Endothelial cell (in vitro differentiated cells): Measurements from ENCODE around the gene PHOX2A. TPM values are rescaled to one million over a fixed set of nuclear protein-coding genes. Genes with fewer than 3 reads are reported as not detected.

Experiments
- DNase-seq: peaks from one replicate; pipeline ENCODE4 v3.0.0; 2021; ENCODE audit warnings: low spot score
- H3K27ac Mint-ChIP-seq: one replicate; pipeline ENCODE4 v1.8.0; 2021; ENCODE audit warnings: mixed read lengths, inconsistent platforms; ENCODE audit not compliant: unreplicated experiment
- H3K27me3 Mint-ChIP-seq: one replicate; pipeline ENCODE4 v1.8.0; 2021; ENCODE audit warnings: mild to moderate bottlenecking, moderate library complexity, mixed read lengths, inconsistent platforms; ENCODE audit not compliant: unreplicated experiment
- H3K36me3 Mint-ChIP-seq: one replicate; pipeline ENCODE4 v1.8.0; 2021; ENCODE audit warnings: mild to moderate bottlenecking, low read depth, mixed read lengths, inconsistent platforms; ENCODE audit not compliant: unreplicated experiment
- H3K4me1 Mint-ChIP-seq: one replicate; pipeline ENCODE4 v1.8.0; 2021; ENCODE audit warnings: mild to moderate bottlenecking, mixed read lengths, inconsistent platforms; ENCODE audit not compliant: unreplicated experiment
- H3K4me3 Mint-ChIP-seq: one replicate; pipeline ENCODE4 v1.8.0; 2021; ENCODE audit warnings: mild to moderate bottlenecking, mixed read lengths, inconsistent platforms; ENCODE audit not compliant: unreplicated experiment
- H3K9me3 Mint-ChIP-seq: one replicate; pipeline ENCODE4 v1.8.0; 2021; ENCODE audit warnings: mixed read lengths, inconsistent platforms; ENCODE audit not compliant: unreplicated experiment
- CTCF ChIP-seq: fragments of 200-600 bp; sonication (generic); IDR thresholded peaks from one replicate; pipeline ENCODE4 v1.5.0; 2021; ENCODE audit warnings: antibody characterized with exemption; ENCODE audit not compliant: unreplicated experiment
- total RNA-seq: library from RNA; stranded (reverse); fragmentation: NEBNext Ultra II Directional; extraction: Animal tissue kit (Norgen Biotek cat#: 25700); gene quantifications from one replicate; pipeline ENCODE4 v1.2.1, GENCODE V29; 2021; ENCODE audit not compliant: unreplicated experiment

The PHOX2A gene
- total RNA-seq, 1 donor from 2014 or later, result not detected

GRCh38 chr11:72240461-72241290 is 3.3 kb downstream of the PHOX2A start:
- no peak for TF ChIP-seq CTCF
- DNase-seq, result no peak
- Mint-ChIP-seq H3K9me3 (no peaks in the 10 kb centered on the region), H3K4me1 (peaks cover 24% of the 10 kb centered on the region), H3K27me3 (peaks cover 32% of the 10 kb centered on the region), H3K27ac (no peak overlapping the region), H3K36me3 (peaks cover 3% of the 10 kb centered on the region), H3K4me3 (peak overlapping the region; percentile 27)

GRCh38 chr11:72239849-72240460 is 4.0 kb downstream of the PHOX2A start:
- Mint-ChIP-seq H3K4me1 (peaks cover 24% of the 10 kb centered on the region), H3K9me3 (no peaks in the 10 kb centered on the region), H3K27ac (no peak overlapping the region), H3K4me3 (peak overlapping the region; percentile 27), H3K27me3 (peaks cover 33% of the 10 kb centered on the region), H3K36me3 (peaks cover 3% of the 10 kb centered on the region)
- peak; percentile 38 for DNase-seq
- no peak for TF ChIP-seq CTCF

GRCh38 chr11:72239313-72239848 is 4.6 kb downstream of the PHOX2A start:
- Mint-ChIP-seq H3K27ac (no peak overlapping the region), H3K27me3 (peaks cover 32% of the 10 kb centered on the region), H3K4me3 (no peak overlapping the region), H3K36me3 (peaks cover 5% of the 10 kb centered on the region), H3K9me3 (no peaks in the 10 kb centered on the region), H3K4me1 (peaks cover 23% of the 10 kb centered on the region)
- no peak for TF ChIP-seq CTCF
- no peak for DNase-seq

GRCh38 chr11:72238492-72239312 is 5.3 kb downstream of the PHOX2A start:
- peaks cover 12% of the 10 kb centered on the region for H3K36me3 Mint-ChIP-seq
- H3K4me3 Mint-ChIP-seq, result no peak overlapping the region
- no peak overlapping the region for H3K27ac Mint-ChIP-seq
- no peaks in the 10 kb centered on the region for H3K9me3 Mint-ChIP-seq
- TF ChIP-seq CTCF, result no peak
- H3K4me1 Mint-ChIP-seq, result peaks cover 23% of the 10 kb centered on the region
- peaks cover 36% of the 10 kb centered on the region for H3K27me3 Mint-ChIP-seq
- DNase-seq, result no peak
